ENCODE results near the gene GBA3. TPM values are rescaled to one million over a fixed set of nuclear protein-coding genes. Genes with fewer than 3 reads are reported as not detected.
A peak's percentile ranks its signal among the peaks of the same experiment; 100 is the strongest.

GBA3 gene
- total RNA-seq, result 0.30 and 0.52 TPM in 2 replicates

DNA sequence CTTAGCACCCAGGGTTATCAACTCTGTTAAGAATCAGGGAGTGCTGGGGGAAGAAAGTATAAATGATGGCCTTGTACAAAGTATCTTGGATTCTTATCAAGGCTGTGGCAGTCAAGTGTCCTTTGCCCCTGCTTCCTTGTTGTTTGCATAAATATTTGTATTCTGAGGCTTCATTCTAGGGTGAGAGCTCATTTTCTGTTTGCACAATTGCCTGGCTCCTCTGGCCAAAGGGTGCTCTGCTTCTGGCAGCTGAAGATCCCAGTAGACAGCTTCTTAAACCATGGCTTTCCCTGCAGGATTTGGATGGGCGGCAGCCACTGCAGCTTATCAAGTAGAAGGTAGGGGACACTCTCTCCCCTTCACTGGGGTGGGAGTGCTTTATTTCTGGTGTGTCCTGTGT lies at the start of gene GBA3:
TSS of gene GBA3 (plus strand) at position 202 of the 400 bp plus-strand sequence.
- no peak for DNase-seq (ENCODE audit: low read depth)

DNA sequence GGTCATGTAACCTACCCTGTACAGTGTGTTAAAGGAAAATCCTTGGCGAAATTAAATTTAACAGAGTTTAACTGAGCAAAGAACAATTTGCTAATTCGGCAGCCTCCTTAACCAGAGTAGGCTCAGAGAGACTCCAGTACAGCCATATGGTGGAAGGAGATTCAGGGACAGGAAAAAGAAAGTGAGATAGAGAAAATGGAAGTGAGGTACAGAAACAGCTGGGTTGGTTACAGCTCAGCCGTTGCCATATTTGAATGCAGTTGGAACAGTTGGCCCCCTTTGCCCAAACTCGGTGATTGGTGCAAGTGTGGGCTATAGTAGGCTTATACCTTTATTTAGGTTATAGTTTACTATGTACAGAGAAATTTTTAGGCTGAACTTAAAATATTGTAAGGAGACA lies 48.8 kb upstream of the GBA3 start:
- no peak for DNase-seq (ENCODE audit: low read depth)

- DNase-seq (ENCODE audit: low read depth), result no peak
Measured at GRCh38 chr4:22645481-22646182, 47.1 kb upstream of the GBA3 start.

- DNase-seq (ENCODE audit: low read depth), result no peak
Measured at GRCh38 chr4:22648996-22649395, 43.7 kb upstream of the GBA3 start.

- no peak for DNase-seq (ENCODE audit: low read depth)
Measured at GRCh38 chr4:22650771-22651170, 42.0 kb upstream of the GBA3 start.

- peak; percentile 12 for DNase-seq (ENCODE audit: low read depth)
Measured at GRCh38 chr4:22653752-22654151, 39.0 kb upstream of the GBA3 start.

DNA sequence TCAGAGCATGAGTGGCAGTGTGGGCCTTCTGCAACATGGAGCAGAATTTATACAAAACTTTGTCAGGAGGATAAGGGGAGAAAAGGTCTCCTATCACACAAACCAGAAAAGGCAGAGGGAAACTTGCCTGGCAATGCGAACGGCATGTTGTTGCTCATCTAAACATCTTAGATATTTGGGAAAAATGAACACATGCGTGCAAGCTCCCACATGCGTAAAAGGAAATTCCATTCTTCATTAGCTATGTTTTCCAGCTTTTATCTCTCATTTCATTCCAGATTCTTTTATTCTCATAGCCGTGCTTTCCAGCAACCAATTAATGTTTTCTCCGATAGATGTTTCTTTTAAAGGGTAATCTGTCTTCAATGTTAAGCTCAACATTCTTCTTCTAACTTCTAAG lies 31.3 kb upstream of the GBA3 start:
- no peak for DNase-seq (ENCODE audit: low read depth)

GRCh38 chr4:22667332-22667940 lies 25.3 kb upstream of the GBA3 start:
- no peak for DNase-seq (ENCODE audit: low read depth)

DNA sequence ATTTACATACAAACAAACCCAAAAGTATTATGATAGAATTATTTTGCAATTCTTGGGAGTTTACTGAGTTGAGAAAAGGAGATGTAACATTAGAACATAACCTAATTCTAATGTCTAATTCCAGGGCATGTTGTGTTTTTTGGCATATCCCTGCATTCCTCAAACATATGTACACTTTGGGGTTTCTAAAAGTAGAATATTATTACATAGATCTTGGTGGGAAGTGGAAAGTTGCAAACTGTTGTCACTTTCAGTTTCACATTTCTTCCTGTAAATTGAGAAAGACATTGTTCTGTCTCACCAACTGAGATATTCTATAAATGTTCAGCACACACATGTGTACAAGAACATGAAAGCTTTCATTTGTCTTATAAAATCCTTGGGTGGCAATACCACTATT lies 24.4 kb upstream of the GBA3 start:
- no peak for DNase-seq (ENCODE audit: low read depth)

- no peak for DNase-seq (ENCODE audit: low read depth)
Measured at GRCh38 chr4:22668702-22669101, 24.0 kb upstream of the GBA3 start.

GRCh38 chr4:22670956-22671355 lies 21.8 kb upstream of the GBA3 start:
- DNase-seq (ENCODE audit: low read depth), result no peak

GRCh38 chr4:22672519-22672918 lies 20.2 kb upstream of the GBA3 start:
- no peak for DNase-seq (ENCODE audit: low read depth)

DNA sequence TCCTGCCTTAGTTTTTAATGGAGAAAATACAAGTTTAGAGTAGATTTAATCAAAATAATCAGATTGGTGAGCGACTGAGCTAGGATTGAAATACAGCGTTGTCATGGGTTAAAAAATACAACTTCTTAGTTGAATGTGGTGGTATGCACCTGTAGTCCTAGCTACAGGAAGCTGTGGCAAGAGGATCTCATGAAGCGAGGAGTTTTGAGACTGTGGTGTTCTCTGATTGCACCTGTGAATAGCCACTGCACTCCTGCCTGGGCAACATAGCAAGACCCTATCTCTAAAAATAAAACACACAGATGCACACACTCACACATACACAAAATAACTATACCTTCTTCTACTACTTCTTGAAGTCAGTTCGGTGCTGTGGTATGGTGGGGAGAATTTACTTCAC lies 19.8 kb upstream of the GBA3 start:
- DNase-seq (ENCODE audit: low read depth), result no peak

GRCh38 chr4:22674700-22675099 lies 18.0 kb upstream of the GBA3 start:
- no peak for DNase-seq (ENCODE audit: low read depth)

GRCh38 chr4:22676063-22676462 lies 16.7 kb upstream of the GBA3 start:
- no peak for DNase-seq (ENCODE audit: low read depth)

DNA sequence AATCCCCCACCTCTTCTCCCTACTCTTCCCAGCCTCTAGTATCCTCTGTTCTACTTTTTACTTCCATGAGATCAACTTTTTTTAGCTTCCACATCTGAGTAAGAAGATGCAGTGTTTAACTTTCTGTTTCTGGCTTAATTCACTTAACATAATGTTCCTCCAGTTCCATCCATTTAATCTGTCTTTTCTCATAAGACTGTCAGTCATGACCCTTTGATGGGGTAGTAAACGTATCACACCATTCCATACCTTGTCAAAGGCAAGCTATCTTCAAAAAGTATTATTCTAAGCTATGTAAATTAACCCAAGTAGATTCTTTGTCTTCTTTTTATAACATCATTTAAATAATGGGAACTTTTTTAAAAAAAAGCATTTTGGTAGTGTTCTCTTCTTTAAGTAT lies 15.0 kb upstream of the GBA3 start:
- DNase-seq (ENCODE audit: low read depth), result no peak

DNA sequence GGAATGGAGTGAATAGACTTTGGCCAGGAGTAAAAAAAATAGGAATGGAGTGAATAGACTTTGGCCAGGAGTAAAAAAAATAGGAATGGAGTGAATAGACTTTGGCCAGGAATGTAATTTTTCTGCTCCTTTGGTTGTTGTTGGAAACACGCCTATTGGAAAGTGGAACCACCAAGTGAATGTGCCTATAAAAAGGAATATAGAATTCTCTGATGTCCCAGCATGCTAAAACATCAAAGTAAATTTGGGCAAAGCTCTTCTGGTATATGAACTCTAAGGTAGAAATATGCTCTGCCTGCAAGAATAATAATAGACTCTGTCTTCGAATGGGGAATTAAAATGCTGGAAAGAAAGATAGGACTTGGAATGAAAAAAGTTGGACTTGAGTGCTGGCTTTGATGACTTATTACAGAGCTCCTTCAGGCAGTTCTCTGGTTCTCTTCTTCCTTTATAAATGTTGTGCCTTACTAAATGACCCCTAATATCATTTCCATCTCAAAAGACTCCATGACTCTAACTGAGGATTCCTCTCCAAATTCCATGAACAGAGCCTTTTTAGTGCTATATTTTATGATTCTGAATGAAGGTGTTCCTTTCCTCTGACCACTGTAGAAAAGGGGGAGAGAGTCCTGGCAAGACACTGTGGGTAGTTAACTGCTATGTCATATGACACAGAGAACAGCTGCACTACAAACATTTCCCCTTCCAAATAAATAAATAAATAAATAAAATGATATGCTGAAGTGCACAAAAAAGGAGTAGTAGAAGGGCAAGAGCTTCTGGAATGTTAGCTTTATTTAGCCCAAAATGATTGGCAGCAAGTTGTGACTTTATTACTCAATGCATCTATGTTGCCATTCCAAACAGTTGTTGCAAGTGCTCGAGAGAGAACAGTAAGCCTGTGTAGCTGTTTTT lies 13.5 kb upstream of the GBA3 start:
- DNase-seq (ENCODE audit: low read depth), result no peak

DNA sequence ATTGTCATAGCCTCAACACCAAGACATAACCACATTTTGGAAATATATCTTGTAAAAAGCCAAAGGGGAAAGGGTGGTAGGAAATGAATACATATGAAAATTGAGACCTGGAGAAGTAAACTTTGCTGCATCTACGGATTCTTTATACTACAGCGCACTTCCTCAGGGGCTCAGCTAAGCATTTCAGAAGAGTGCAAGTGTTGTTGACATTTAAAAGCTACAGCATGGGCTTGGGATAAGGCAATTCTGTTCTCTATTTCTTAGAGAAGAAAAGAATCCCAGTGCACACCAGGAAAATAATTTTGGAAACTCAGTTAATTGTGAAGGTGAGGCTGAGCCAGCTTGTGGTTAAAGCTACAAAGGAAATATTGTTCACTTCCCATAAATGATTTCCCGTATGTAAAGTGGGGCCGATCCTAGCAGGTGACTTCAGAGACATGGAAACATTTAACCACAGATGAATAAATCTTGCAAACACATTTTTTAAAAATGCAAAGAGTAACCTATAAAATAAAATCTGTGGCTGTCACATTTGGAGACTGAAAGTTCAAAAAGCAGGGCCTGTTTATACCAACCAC lies 12.6 kb upstream of the GBA3 start:
- no peak for DNase-seq (ENCODE audit: low read depth)

DNA sequence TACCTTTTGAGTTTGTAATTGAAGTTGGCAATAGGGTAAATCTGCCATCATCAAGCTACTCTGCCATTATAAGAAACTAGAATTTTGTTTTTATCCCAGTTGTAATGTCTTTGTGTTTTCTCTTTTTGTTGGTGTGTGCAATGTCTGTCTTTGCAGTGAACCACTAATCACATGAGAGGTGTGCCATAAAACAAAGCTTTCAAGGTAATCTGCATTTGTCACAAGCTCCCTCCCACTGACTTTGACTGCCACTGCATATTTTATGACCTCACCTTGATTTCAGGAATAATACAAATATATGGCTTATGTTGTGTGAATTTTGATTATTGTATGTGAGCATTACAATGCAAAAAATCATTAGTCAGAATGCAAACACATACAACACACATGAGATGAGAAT lies 9.0 kb upstream of the GBA3 start:
- no peak for DNase-seq (ENCODE audit: low read depth)

DNA sequence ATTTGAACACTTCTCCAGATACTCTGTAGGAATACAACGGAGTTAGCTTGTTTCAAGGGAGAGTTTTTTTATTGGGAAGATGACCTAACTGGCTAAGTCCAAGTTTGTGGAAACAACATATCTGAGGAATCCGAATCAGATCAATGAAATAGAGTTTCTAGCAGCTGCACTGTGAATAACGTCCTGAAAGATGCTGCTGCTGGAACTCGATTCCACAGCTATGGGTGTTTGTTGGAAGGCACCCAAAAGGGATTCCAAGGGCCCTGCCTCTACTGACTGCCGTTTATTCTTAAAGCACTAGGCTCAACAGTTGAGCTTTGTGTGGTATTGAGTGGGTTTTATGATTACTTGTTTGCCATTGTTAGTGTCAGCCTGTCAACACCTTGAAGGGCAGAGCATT lies 6.6 kb upstream of the GBA3 start:
- DNase-seq (ENCODE audit: low read depth), result no peak

GRCh38 chr4:22688236-22688635 lies 4.5 kb upstream of the GBA3 start:
- peak; percentile 28 for DNase-seq (ENCODE audit: low read depth)

GRCh38 chr4:22689428-22689827 lies 3.3 kb upstream of the GBA3 start:
- DNase-seq (ENCODE audit: low read depth), result no peak
